HepG2 (cell line): Measurements from ENCODE around the gene ARHGDIA. TPM values are rescaled to one million over a fixed set of nuclear protein-coding genes. Genes with fewer than 3 reads are reported as not detected.
A peak's percentile ranks its signal among the peaks of the same experiment; 100 is the strongest.

Source experiments
- AGO1 ChIP-seq: fragments of 200-400 bp; formaldehyde crosslinking; IDR thresholded peaks from 2 replicates; pipeline ENCODE4 v1.6.1; 2017; ENCODE audit warnings: mild to moderate bottlenecking, low read depth, low read length, moderate library complexity; ENCODE audit not compliant: poor library complexity, severe bottlenecking
- BRCA1 ChIP-seq: sonication (generic); formaldehyde crosslinking; IDR thresholded peaks from 2 replicates; pipeline ENCODE4 v1.4.0; 2020; ENCODE audit warnings: missing genetic modification reagents
- CENPX ChIP-seq: sonication (generic); formaldehyde crosslinking; IDR thresholded peaks from 2 replicates; pipeline ENCODE4 v1.9.0; 2021; ENCODE audit warnings: mild to moderate bottlenecking, missing genetic modification reagents, moderate library complexity
- HOMEZ ChIP-seq: IDR thresholded peaks from 2 replicates; pipeline ENCODE4 v1.6.1; 2016; ENCODE audit warnings: low read depth
- HOXA3 ChIP-seq: sonication (generic); formaldehyde crosslinking; IDR thresholded peaks from 2 replicates; pipeline ENCODE4 v1.5.0; 2020; ENCODE audit warnings: missing genetic modification reagents
- MYC ChIP-seq: sonication (generic); formaldehyde crosslinking; IDR thresholded peaks from 2 replicates; pipeline ENCODE4 v1.9.0; 2021; ENCODE audit warnings: missing genetic modification reagents, borderline replicate concordance
- NR2F2 ChIP-seq: IDR thresholded peaks from 2 replicates; pipeline ENCODE4 v1.6.1; 2012; ENCODE audit warnings: low read depth, inconsistent platforms, borderline replicate concordance
- U2AF1 ChIP-seq: fragments of 200-400 bp; formaldehyde crosslinking; optimal IDR thresholded peaks from 2 replicates; pipeline ENCODE3; 2017; ENCODE audit warnings: mild to moderate bottlenecking, low read depth, low read length
- ZFX ChIP-seq: sonication (generic); formaldehyde crosslinking; IDR thresholded peaks from 2 replicates; pipeline ENCODE4 v1.4.0; 2020; ENCODE audit warnings: mild to moderate bottlenecking, low read depth, missing genetic modification reagents, moderate library complexity
- ZFY ChIP-seq: sonication (generic); formaldehyde crosslinking; IDR thresholded peaks from 2 replicates; pipeline ENCODE4 v1.4.0; 2020; ENCODE audit warnings: missing genetic modification reagents
- ZNF142 ChIP-seq: sonication (generic); formaldehyde crosslinking; IDR thresholded peaks from 2 replicates; pipeline ENCODE4 v1.4.0; 2020; ENCODE audit warnings: missing genetic modification reagents
- ZNF343 ChIP-seq: sonication (generic); formaldehyde crosslinking; IDR thresholded peaks from 2 replicates; pipeline ENCODE4 v1.4.0; 2020; ENCODE audit warnings: mild to moderate bottlenecking, missing genetic modification reagents
- ZNF747 ChIP-seq: sonication (generic); formaldehyde crosslinking; IDR thresholded peaks from 2 replicates; pipeline ENCODE4 v1.8.1; 2023; ENCODE audit warnings: missing genetic modification reagents, mild to moderate bottlenecking, borderline replicate concordance
- ZNF766 ChIP-seq: sonication (generic); formaldehyde crosslinking; IDR thresholded peaks from 2 replicates; pipeline ENCODE4 v1.5.0; 2020; ENCODE audit warnings: missing genetic modification reagents, borderline replicate concordance
- polyA plus RNA-seq, 8 experiments: library from polyadenylated mRNA; depleted of rRNA in 3 of 8; stranded (reverse) in 7 of 8; unstranded in 1 of 8; fragments of >200 nt; fragmentation: Illumina TruSeq in 4 of 8; extraction: Trizol in 4 of 8; gene quantifications; 2 replicates each; pipeline versions ENCODE4 v1.2.1 to v1.2.3, GENCODE V29; 2011 to 2016; ENCODE audit warnings: low read depth in 4 of 8, missing spikeins in 1 of 8, mixed read lengths in 1 of 8; ENCODE audit not compliant: insufficient read depth in 1 of 8
- total RNA-seq, 5 experiments: library from RNA; depleted of rRNA; stranded (reverse); fragments of >200 nt; fragmentation: Illumina TruSeq; extraction: Trizol; gene quantifications; 2 replicates each; pipeline ENCODE4 v1.2.3, GENCODE V29; 2016; ENCODE audit warnings: low read depth in 1 of 5

Gene ARHGDIA
- total and polyA plus RNA-seq, 2 of the 13 experiments (the other 11 are each of a cell fraction or from before 2014, with no cell fraction given): 40.0 to 64.0 TPM

GRCh38 chr17:81900181-81900820, 29.2 kb upstream of the ARHGDIA start (continued):
- 0 out of 2 replicates have a peak, but pooled peaks have one; percentile 17 for TF ChIP-seq ZNF142 (CRISPR knock-in tag)
- 0 out of 2 replicates have a peak, but pooled peaks have one; percentile 17 for TF ChIP-seq HOXA3
- peak; percentile 12; the same call in 1 of the 2 replicates for TF ChIP-seq MYC (CRISPR knock-in tag)
- TF ChIP-seq ZFX (CRISPR knock-in tag): 0 out of 2 replicates have a peak, but pooled peaks have one; percentile 5
- 0 out of 2 replicates have a peak, but pooled peaks have one; percentile 12 for TF ChIP-seq ZNF343
- TF ChIP-seq ZFY (CRISPR knock-in tag): peak; percentile 19; the same call in 1 of the 2 replicates
- TF ChIP-seq AGO1: peak; percentile 96
- 0 out of 2 replicates have a peak, but pooled peaks have one; percentile 17 for TF ChIP-seq NR2F2
- TF ChIP-seq ZNF766 (CRISPR knock-in tag): no peak
- no peak for TF ChIP-seq BRCA1 (CRISPR knock-in tag)
- no peak for TF ChIP-seq U2AF1
- TF ChIP-seq ZNF747: 0 out of 2 replicates have a peak, but pooled peaks have one; percentile 29
- no peak for TF ChIP-seq CENPX (CRISPR knock-in tag)
- no peak for TF ChIP-seq HOMEZ (CRISPR knock-in tag)
